ENCODE data around the gene ABHD17A. TPM values are rescaled to one million over a fixed set of nuclear protein-coding genes. Genes with fewer than 3 reads are reported as not detected.

The ABHD17A gene
- total and polyA plus RNA-seq, 9 of the 15 experiments (the other 6 are each of a cell fraction or from before 2014, with no cell fraction given), result 0.04 to 135 (median 21.8) TPM; not detected in 1

DNA sequence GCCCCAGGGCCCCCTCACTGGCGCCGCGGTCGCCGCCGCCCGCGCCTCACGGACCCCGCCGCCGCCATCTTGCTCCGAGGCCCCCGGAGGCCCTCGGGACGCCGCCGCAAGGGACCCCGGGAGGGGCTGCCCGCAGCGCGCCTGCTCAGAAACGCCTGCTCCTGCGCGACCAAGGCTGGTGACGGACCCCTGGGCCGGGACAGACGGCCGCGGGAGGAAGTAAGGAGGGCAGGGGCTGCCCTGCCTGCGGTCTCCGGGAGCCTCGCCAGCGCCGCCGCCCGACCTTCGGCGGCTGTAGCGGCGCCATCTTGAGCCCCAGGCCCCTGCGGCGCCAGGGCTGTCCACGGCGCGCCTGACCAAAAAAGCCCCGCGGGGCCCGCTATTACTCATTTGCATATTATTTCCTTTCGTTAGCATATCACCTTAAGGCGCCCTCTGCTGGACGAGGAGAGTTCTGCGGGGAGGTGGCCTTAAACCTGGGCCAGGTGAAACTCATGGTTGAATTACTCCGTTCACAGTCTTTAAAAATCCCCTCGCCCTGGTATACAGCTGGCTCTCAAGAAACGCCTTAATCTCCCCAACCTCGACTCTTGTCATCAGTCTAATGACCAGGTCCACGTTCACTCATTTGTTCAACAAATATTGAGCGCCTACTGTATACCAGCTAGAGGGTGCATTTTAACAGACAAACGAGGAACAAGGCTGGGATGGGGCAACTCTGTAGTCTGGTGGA lies 36.7 kb downstream of the ABHD17A start, which contains the start of gene REXO1 (continued):
- TF ChIP-seq, protein P1, sequence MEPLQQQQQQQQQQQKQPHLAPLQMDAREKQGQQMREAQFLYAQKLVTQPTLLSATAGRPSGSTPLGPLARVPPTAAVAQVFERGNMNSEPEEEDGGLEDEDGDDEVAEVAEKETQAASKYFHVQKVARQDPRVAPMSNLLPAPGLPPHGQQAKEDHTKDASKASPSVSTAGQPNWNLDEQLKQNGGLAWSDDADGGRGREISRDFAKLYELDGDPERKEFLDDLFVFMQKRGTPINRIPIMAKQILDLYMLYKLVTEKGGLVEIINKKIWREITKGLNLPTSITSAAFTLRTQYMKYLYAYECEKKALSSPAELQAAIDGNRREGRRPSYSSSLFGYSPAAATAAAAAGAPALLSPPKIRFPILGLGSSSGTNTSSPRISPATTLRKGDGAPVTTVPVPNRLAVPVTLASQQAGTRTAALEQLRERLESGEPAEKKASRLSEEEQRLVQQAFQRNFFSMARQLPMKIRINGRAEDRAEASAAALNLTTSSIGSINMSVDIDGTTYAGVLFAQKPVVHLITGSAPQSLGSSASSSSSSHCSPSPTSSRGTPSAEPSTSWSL (CRISPR knock-in tag; IDR thresholded peaks at IDR 0.05; ENCODE audit: borderline replicate concordance), result no peak
- TF ChIP-seq, protein P2, sequence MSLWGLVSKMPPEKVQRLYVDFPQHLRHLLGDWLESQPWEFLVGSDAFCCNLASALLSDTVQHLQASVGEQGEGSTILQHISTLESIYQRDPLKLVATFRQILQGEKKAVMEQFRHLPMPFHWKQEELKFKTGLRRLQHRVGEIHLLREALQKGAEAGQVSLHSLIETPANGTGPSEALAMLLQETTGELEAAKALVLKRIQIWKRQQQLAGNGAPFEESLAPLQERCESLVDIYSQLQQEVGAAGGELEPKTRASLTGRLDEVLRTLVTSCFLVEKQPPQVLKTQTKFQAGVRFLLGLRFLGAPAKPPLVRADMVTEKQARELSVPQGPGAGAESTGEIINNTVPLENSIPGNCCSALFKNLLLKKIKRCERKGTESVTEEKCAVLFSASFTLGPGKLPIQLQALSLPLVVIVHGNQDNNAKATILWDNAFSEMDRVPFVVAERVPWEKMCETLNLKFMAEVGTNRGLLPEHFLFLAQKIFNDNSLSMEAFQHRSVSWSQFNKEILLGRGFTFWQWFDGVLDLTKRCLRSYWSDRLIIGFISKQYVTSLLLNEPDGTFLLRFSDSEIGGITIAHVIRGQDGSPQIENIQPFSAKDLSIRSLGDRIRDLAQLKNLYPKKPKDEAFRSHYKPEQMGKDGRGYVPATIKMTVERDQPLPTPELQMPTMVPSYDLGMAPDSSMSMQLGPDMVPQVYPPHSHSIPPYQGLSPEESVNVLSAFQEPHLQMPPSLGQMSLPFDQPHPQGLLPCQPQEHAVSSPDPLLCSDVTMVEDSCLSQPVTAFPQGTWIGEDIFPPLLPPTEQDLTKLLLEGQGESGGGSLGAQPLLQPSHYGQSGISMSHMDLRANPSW (CRISPR knock-in tag; IDR thresholded peaks at IDR 0.05), result no peak
- TF ChIP-seq MEF2A (IDR thresholded peaks at IDR 0.05; ENCODE audit: control insufficient read depth, low read depth, low read length), result no peak
- TF ChIP-seq SLC30A9 (CRISPR knock-in tag; IDR thresholded peaks at IDR 0.05), result no peak
- TF ChIP-seq ZNF133 (CRISPR knock-in tag; IDR thresholded peaks at IDR 0.05), result no peak
- TF ChIP-seq ZNF644 (tag; IDR thresholded peaks at IDR 0.05; ENCODE audit: low read depth), result peak; percentile 41; the same call in 1 of the 2 replicates
- no peak for TF ChIP-seq NR1H2 (CRISPR knock-in tag; IDR thresholded peaks at IDR 0.05)
- TF ChIP-seq SRSF9 (IDR thresholded peaks at IDR 0.05; ENCODE audit: borderline replicate concordance, low read depth, low read length), result no peak
- TF ChIP-seq MYC (IDR thresholded peaks at IDR 0.05; ENCODE audit: low read depth, low read length), result peak; percentile 49
- TF ChIP-seq MYC (CRISPR knock-in tag; IDR thresholded peaks at IDR 0.05; ENCODE audit: borderline replicate concordance, low read depth), result no peak
- no peak for TF ChIP-seq ZNF408 (CRISPR knock-in tag; IDR thresholded peaks at IDR 0.05; ENCODE audit: low read depth)
- TF ChIP-seq, protein P3, sequence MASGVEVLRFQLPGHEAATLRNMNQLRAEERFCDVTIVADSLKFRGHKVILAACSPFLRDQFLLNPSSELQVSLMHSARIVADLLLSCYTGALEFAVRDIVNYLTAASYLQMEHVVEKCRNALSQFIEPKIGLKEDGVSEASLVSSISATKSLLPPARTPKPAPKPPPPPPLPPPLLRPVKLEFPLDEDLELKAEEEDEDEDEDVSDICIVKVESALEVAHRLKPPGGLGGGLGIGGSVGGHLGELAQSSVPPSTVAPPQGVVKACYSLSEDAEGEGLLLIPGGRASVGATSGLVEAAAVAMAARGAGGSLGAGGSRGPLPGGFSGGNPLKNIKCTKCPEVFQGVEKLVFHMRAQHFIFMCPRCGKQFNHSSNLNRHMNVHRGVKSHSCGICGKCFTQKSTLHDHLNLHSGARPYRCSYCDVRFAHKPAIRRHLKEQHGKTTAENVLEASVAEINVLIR (CRISPR knock-in tag; IDR thresholded peaks at IDR 0.05), result no peak
- TF ChIP-seq, protein P4, sequence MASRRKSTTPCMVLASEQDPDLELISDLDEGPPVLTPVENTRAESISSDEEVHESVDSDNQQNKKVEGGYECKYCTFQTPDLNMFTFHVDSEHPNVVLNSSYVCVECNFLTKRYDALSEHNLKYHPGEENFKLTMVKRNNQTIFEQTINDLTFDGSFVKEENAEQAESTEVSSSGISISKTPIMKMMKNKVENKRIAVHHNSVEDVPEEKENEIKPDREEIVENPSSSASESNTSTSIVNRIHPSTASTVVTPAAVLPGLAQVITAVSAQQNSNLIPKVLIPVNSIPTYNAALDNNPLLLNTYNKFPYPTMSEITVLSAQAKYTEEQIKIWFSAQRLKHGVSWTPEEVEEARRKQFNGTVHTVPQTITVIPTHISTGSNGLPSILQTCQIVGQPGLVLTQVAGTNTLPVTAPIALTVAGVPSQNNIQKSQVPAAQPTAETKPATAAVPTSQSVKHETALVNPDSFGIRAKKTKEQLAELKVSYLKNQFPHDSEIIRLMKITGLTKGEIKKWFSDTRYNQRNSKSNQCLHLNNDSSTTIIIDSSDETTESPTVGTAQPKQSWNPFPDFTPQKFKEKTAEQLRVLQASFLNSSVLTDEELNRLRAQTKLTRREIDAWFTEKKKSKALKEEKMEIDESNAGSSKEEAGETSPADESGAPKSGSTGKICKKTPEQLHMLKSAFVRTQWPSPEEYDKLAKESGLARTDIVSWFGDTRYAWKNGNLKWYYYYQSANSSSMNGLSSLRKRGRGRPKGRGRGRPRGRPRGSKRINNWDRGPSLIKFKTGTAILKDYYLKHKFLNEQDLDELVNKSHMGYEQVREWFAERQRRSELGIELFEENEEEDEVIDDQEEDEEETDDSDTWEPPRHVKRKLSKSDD (conservative IDR thresholded peaks at IDR 0.05; ENCODE audit: low read length), result no peak
- TF ChIP-seq NR2F6 (CRISPR knock-in tag; IDR thresholded peaks at IDR 0.05), result no peak
- TF ChIP-seq, protein P5, sequence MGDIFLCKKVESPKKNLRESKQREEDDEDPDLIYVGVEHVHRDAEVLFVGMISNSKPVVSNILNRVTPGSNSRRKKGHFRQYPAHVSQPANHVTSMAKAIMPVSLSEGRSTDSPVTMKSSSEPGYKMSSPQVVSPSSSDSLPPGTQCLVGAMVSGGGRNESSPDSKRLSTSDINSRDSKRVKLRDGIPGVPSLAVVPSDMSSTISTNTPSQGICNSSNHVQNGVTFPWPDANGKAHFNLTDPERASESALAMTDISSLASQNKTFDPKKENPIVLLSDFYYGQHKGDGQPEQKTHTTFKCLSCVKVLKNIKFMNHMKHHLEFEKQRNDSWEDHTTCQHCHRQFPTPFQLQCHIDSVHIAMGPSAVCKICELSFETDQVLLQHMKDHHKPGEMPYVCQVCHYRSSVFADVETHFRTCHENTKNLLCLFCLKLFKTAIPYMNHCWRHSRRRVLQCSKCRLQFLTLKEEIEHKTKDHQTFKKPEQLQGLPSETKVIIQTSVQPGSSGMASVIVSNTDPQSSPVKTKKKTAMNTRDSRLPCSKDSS (IDR thresholded peaks at IDR 0.05; ENCODE audit: low read depth, partially characterized antibody), result no peak
- TF ChIP-seq CREB1 (IDR thresholded peaks at IDR 0.05), result no peak; the same call in 1 of the 2 replicates
- peak; percentile 11; the same call in 1 of the 2 replicates for TF ChIP-seq CREB1 (CRISPR knock-in tag; IDR thresholded peaks at IDR 0.05)
- no peak for TF ChIP-seq ZBTB1 (CRISPR knock-in tag; IDR thresholded peaks at IDR 0.05; ENCODE audit: borderline replicate concordance, low read depth)

All from K562 (cell line).